Neural progenitor cell (in vitro differentiated cells): ENCODE results near the gene CCDC91.

Experiments
- EZH2 ChIP-seq: fragments of 200-600 bp; sonication (generic); IDR thresholded peaks from 2 replicates; pipeline ENCODE4 v1.6.1; 2017; ENCODE audit warnings: antibody characterized with exemption, mild to moderate bottlenecking, moderate library complexity
- TF ChIP-seq, protein P1 (sequence below): fragments of 200-600 bp; sonication (generic); IDR thresholded peaks from 2 replicates; pipeline ENCODE4 v1.5.1; 2017; ENCODE audit warnings: antibody characterized with exemption, mild to moderate bottlenecking

DNA sequence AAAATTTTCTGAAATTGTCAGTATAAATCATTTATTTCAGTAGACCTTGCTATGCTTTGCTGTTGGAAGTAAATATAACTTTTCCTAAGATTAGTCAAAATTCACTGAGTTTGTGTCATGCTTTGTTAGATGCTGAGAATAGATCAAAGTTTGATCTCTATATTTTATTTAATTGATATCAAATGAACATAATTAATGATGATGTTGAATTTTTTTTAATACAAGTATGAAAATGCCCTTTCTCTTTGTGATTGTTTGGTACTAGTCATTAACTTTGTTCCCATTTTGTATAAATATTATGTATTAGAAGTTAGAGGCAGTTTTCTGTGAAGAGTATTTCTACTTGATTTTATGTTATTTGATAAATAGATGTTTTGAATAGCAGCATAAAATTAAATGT lies 45.7 kb downstream of the CCDC91 start:
- no peak for TF ChIP-seq EZH2
- TF ChIP-seq, protein P1, sequence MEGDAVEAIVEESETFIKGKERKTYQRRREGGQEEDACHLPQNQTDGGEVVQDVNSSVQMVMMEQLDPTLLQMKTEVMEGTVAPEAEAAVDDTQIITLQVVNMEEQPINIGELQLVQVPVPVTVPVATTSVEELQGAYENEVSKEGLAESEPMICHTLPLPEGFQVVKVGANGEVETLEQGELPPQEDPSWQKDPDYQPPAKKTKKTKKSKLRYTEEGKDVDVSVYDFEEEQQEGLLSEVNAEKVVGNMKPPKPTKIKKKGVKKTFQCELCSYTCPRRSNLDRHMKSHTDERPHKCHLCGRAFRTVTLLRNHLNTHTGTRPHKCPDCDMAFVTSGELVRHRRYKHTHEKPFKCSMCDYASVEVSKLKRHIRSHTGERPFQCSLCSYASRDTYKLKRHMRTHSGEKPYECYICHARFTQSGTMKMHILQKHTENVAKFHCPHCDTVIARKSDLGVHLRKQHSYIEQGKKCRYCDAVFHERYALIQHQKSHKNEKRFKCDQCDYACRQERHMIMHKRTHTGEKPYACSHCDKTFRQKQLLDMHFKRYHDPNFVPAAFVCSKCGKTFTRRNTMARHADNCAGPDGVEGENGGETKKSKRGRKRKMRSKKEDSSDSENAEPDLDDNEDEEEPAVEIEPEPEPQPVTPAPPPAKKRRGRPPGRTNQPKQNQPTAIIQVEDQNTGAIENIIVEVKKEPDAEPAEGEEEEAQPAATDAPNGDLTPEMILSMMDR = no peak
